Measurements from ENCODE around the gene CCDC88C. TPM values are rescaled to one million over a fixed set of nuclear protein-coding genes. Genes with fewer than 3 reads are reported as not detected.

The CCDC88C gene
- total RNA-seq, 1 donor from 2014 or later = 8.2 TPM

GRCh38 chr14:91350483-91350812 is 67.2 kb downstream of the CCDC88C start:
- no peak for DNase-seq (ENCODE audit: low read depth)

- DNase-seq (ENCODE audit: low read depth) = no peak
Measured at GRCh38 chr14:91349481-91350074, 68.0 kb downstream of the CCDC88C start.

- DNase-seq (ENCODE audit: low read depth) = no peak
Measured at GRCh38 chr14:91348845-91349465, 68.7 kb downstream of the CCDC88C start.

GRCh38 chr14:91346838-91347173 is 70.8 kb downstream of the CCDC88C start:
- DNase-seq (ENCODE audit: low read depth) = no peak

- DNase-seq (ENCODE audit: low read depth) = no peak
Measured at GRCh38 chr14:91344096-91344495, 73.5 kb downstream of the CCDC88C start.

GRCh38 chr14:91343051-91343450 is 74.6 kb downstream of the CCDC88C start:
- DNase-seq (ENCODE audit: low read depth) = no peak

GRCh38 chr14:91342206-91342760 is 75.3 kb downstream of the CCDC88C start:
- DNase-seq (ENCODE audit: low read depth) = no peak

- no peak for DNase-seq (ENCODE audit: low read depth)
Measured at GRCh38 chr14:91341751-91342154, 75.9 kb downstream of the CCDC88C start.

- DNase-seq (ENCODE audit: low read depth) = no peak
Measured at GRCh38 chr14:91341334-91341733, 76.3 kb downstream of the CCDC88C start.

GRCh38 chr14:91339671-91340369 is 77.8 kb downstream of the CCDC88C start:
- DNase-seq (ENCODE audit: low read depth) = no peak

GRCh38 chr14:91339076-91339475 is 78.5 kb downstream of the CCDC88C start:
- no peak for DNase-seq (ENCODE audit: low read depth)

GRCh38 chr14:91338379-91338778 is 79.2 kb downstream of the CCDC88C start:
- no peak for DNase-seq (ENCODE audit: low read depth)

GRCh38 chr14:91337699-91338335 is 79.8 kb downstream of the CCDC88C start:
- no peak for DNase-seq (ENCODE audit: low read depth)

- no peak for DNase-seq (ENCODE audit: low read depth)
Measured at GRCh38 chr14:91336093-91336450, 81.5 kb downstream of the CCDC88C start.

GRCh38 chr14:91335191-91336092 is 82.2 kb downstream of the CCDC88C start:
- DNase-seq (ENCODE audit: low read depth) = peak; percentile 16

GRCh38 chr14:91333650-91334039 is 84.0 kb downstream of the CCDC88C start:
- DNase-seq (ENCODE audit: low read depth) = no peak

GRCh38 chr14:91332986-91333649 is 84.5 kb downstream of the CCDC88C start:
- DNase-seq (ENCODE audit: low read depth) = no peak

GRCh38 chr14:91332171-91332985 is 85.2 kb downstream of the CCDC88C start:
- DNase-seq (ENCODE audit: low read depth) = peak; percentile 11

GRCh38 chr14:91331721-91332120 is 85.9 kb downstream of the CCDC88C start:
- no peak for DNase-seq (ENCODE audit: low read depth)

- DNase-seq (ENCODE audit: low read depth) = no peak
Measured at GRCh38 chr14:91330856-91331255, 86.8 kb downstream of the CCDC88C start.
